Left cardiac atrium (tissue), 4 donors: ENCODE measurements around the gene PPP1R1C. TPM values are rescaled to one million over a fixed set of nuclear protein-coding genes. Genes with fewer than 3 reads are reported as not detected.
A peak's percentile ranks its signal among the peaks of the same experiment; 100 is the strongest.
"Not testable (repeated sequence)": the region's sequence is repeated elsewhere in the genome, so short reads cannot be mapped to it uniquely, and the experiment has no call there.

Source experiments
- ATAC-seq, 2 donors: fragments of 200-7000 bp; cut with Tn5 transposase; one replicate each; pipeline ENCODE4 v1.9.1; 2020; ENCODE audit warnings: mild to moderate bottlenecking in 2 of 2, moderate library complexity in 2 of 2
- DNase-seq: peaks from one replicate; pipeline ENCODE4 v3.0.0-alpha.2; 2020
- intact Hi-C, 2 donors: fragments of 100-400 bp; cut with DNase I; formaldehyde crosslinking; loops; one replicate each; pipeline versions ENCODE4 v1.14.1 to v1.15.1; 2022 to 2023
- long read RNA-seq: library from polyadenylated mRNA; unstranded; transcript quantifications from one replicate; pipeline ENCODE4 v2.0.0, GENCODE V29; 2021
- total RNA-seq, 2 donors: library from RNA; stranded (reverse); fragmentation: NEBNext Ultra II Directional; extraction: Animal tissue kit (Norgen Biotek cat#: 25700); gene quantifications; one replicate each; pipeline ENCODE4 v1.2.1, GENCODE V29; 2021
- donor health status: DM: no; HTN: yes; CAD: no.
- donor health status: DM: no; HTN: yes; CAD: no; lungs with severe emphysema.
- donor health status: DM: yes; HTN: yes; CAD: no.
- donor health status: Dilated cardiomyopathy.

The PPP1R1C gene
- total RNA-seq: 1 to 10 TPM; 5.0 to 5.5 TPM
- long read RNA-seq, partial matches to known transcripts: 0 of 5 reads
- long read RNA-seq, other reads (novel, unspliced or antisense): 1 of 5 reads

- DNase-seq (no peak), ATAC-seq (peak; percentile 36 to 54)
- intact Hi-C loops: no loop called here
Observed at GRCh38 chr2:181985632-181986205, at the start of gene PPP1R1C. Gene PPP1R1C (plus strand): TSS chr2:181985853. CDS start chr2:181986111, 258 bp downstream.

GRCh38 chr2:181937473-181937872 is 48.2 kb upstream of the PPP1R1C start:
- intact Hi-C loops: no loop called here
- DNase-seq (no peak), ATAC-seq (peak; percentile 43 to 57)

GRCh38 chr2:181943411-181944124 is 42.1 kb upstream of the PPP1R1C start:
- no peak for ATAC-seq

GRCh38 chr2:181944164-181944913 is 41.3 kb upstream of the PPP1R1C start:
- DNase-seq: no peak
- intact Hi-C loops: no loop called here
- ATAC-seq: no peak

More at GRCh38 chr2:181943411-181944124, 42.1 kb upstream of the PPP1R1C start:
- intact Hi-C loops: no loop called here
- no peak for DNase-seq

- intact Hi-C loops: no loop called here
- ATAC-seq: no peak
- DNase-seq: no peak
Observed at GRCh38 chr2:181944914-181945291, 40.8 kb upstream of the PPP1R1C start.

GRCh38 chr2:181946444-181947127 is 39.1 kb upstream of the PPP1R1C start:
- intact Hi-C loops: no loop called here
- no peak for ATAC-seq
- DNase-seq: no peak

GRCh38 chr2:181947273-181947672 is 38.4 kb upstream of the PPP1R1C start:
- no peak for DNase-seq
- intact Hi-C loops: no loop called here
- no peak for ATAC-seq

GRCh38 chr2:181948227-181948626 is 37.4 kb upstream of the PPP1R1C start:
- intact Hi-C loops: no loop called here
- no peak for DNase-seq
- ATAC-seq: no peak

GRCh38 chr2:181949047-181949446 is 36.6 kb upstream of the PPP1R1C start:
- DNase-seq (no peak), ATAC-seq (no peak)
- intact Hi-C loops: no loop called here

GRCh38 chr2:181952404-181953226 is 33.0 kb upstream of the PPP1R1C start:
- intact Hi-C loops: loop anchor here in 1 of 2 donors (10.0 kb wide), 1 partner anchor 208 kb away; no protein-coding TSS in a partner anchor
- DNase-seq: no peak
- no peak for ATAC-seq

- ATAC-seq (peak; percentile 38 to 51), DNase-seq (peak; percentile 54)
- intact Hi-C loops: loop anchor here (2.0 to 10.0 kb wide), 2 partner anchors 209 to 213 kb away; no protein-coding TSS in a partner anchor
Observed at GRCh38 chr2:181953881-181954537, 31.6 kb upstream of the PPP1R1C start.

- intact Hi-C loops: loop anchor here (2.0 to 10.0 kb wide), 2 partner anchors 210 to 214 kb away; no protein-coding TSS in a partner anchor
- ATAC-seq: no peak
- DNase-seq: no peak
Observed at GRCh38 chr2:181954538-181954883, 31.1 kb upstream of the PPP1R1C start.

- intact Hi-C loops: loop anchor here (2.0 to 10.0 kb wide), 2 partner anchors 210 to 214 kb away; no protein-coding TSS in a partner anchor
- ATAC-seq (no peak), DNase-seq (no peak)
Observed at GRCh38 chr2:181955010-181955409, 30.6 kb upstream of the PPP1R1C start.

- intact Hi-C loops: loop anchor here (2.0 to 10.0 kb wide), 2 partner anchors 211 to 215 kb away; no protein-coding TSS in a partner anchor
- not testable (repeated sequence) for DNase-seq, ATAC-seq
Observed at GRCh38 chr2:181955866-181956265, 29.8 kb upstream of the PPP1R1C start.

- ATAC-seq (no peak), DNase-seq (no peak)
- intact Hi-C loops: loop anchor here in 1 of 2 donors (10.0 kb wide), 1 partner anchor 213 kb away; no protein-coding TSS in a partner anchor
Observed at GRCh38 chr2:181957668-181958067, 28.0 kb upstream of the PPP1R1C start.

- DNase-seq (no peak), ATAC-seq (no peak)
- intact Hi-C loops: loop anchor here in 1 of 2 donors (10.0 kb wide), 1 partner anchor 214 kb away; no protein-coding TSS in a partner anchor
Observed at GRCh38 chr2:181958726-181959125, 26.9 kb upstream of the PPP1R1C start.

GRCh38 chr2:181959508-181959907 is 26.1 kb upstream of the PPP1R1C start:
- intact Hi-C loops: loop anchor here in 1 of 2 donors (10.0 kb wide), 1 partner anchor 215 kb away; no protein-coding TSS in a partner anchor
- ATAC-seq (no peak), DNase-seq (no peak)
